Left lung (tissue), 10 donors: ENCODE measurements around the gene EEF1AKMT2. TPM values are rescaled to one million over a fixed set of nuclear protein-coding genes. Genes with fewer than 3 reads are reported as not detected.
A peak's percentile ranks its signal among the peaks of the same experiment; 100 is the strongest.

Source experiments
- ATAC-seq: fragments of 200-7000 bp; cut with Tn5 transposase; one replicate; pipeline ENCODE4 v1.9.1; 2020; ENCODE audit warnings: moderate library complexity
- DNase-seq, 4 donors: peaks; one replicate each; pipeline ENCODE4 v3.0.0-alpha.2; 2013 to 2020
- H3K27ac ChIP-seq, 2 donors: fragments of 200-600 bp; sonication (generic) in 1 of 2; one replicate each; pipeline versions ENCODE4 v1.5.0 to v1.8.0; 2020 to 2021
- H3K27me3 ChIP-seq, 2 donors: fragments of 200-600 bp; sonication (generic) in 1 of 2; one replicate each; pipeline versions ENCODE4 v1.5.0 to v1.8.0; 2020 to 2021
- H3K36me3 ChIP-seq, 2 donors: fragments of 200-600 bp; sonication (generic) in 1 of 2; one replicate each; pipeline versions ENCODE4 v1.5.0 to v1.8.0; 2020 to 2021
- H3K4me1 ChIP-seq, 2 donors: fragments of 200-600 bp; one replicate each; pipeline ENCODE4 v1.8.0; 2021
- H3K4me3 ChIP-seq, 2 donors: fragments of 200-600 bp; sonication (generic) in 1 of 2; one replicate each; pipeline versions ENCODE4 v1.5.0 to v1.8.0; 2020 to 2021; ENCODE audit warnings: mild to moderate bottlenecking in 1 of 2
- H3K9me3 ChIP-seq, 2 donors: fragments of 200-600 bp; sonication (generic) in 1 of 2; one replicate each; pipeline versions ENCODE4 v1.5.0 to v1.8.0; 2020 to 2021
- intact Hi-C, 2 donors: fragments of 100-400 bp; cut with DNase I; formaldehyde crosslinking; loops; one replicate each; pipeline versions ENCODE4 v1.11.2 to v1.14.2; 2022
- polyA plus RNA-seq, 6 donors: library from polyadenylated mRNA; unstranded; fragments of 120-200 nt; gene quantifications; one replicate each; pipeline ENCODE4 v1.2.1, GENCODE V29; 2013; ENCODE audit not compliant: insufficient read length in 6 of 6
- total RNA-seq, 2 donors: library from RNA; stranded (reverse); fragmentation: NEBNext Ultra II Directional; extraction: Animal tissue kit (Norgen Biotek cat#: 25700); gene quantifications; one replicate each; pipeline ENCODE4 v1.2.1, GENCODE V29; 2021
- TF ChIP-seq, protein P1 (sequence below), 2 donors: fragments of 200-600 bp; sonication (generic) in 1 of 2; IDR thresholded peaks; one replicate each; pipeline versions ENCODE4 v1.5.0 to v1.8.0; 2021; ENCODE audit warnings: antibody characterized with exemption in 2 of 2
- donor health status: DM: no; HTN: yes; CAD: no.
- donor health status: DM: no; HTN: no; CAD: no.

The EEF1AKMT2 gene
- total and polyA plus RNA-seq, 8 donors, result 14.9 to 43.2 (median 35.2) TPM

DNA sequence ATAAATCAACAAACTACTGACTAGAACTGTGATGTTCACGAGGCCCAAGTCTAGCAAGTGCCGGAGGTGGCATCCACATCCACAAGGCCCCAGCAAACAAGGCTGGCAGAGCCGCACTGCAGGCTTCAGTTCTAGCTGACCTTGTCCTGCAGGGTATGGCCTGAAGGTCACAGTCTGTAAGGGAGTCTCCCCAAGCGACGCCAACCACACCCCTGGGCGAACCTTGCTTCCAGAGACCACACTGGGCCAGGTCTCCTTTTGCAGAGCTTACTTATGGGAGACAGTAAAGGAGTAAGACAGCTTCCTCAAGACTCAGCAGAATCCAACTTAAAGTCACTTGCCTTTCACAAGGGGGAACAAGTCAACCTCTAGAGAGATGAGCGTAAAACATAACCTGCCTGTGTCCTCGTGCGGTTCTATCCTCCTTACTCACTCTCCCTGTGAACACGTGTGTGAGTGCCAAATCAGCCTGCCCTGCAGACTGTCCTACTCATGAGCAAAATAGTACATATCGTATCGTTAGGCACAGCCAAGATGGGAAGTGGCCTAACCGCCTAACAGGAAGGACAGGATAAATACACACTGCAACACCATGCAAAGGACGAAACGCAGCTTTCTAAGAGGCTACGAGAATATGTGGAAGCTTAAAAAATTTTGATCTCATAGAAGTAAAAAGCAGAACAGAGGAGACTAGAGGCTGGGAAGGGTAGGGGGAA is 70.2 kb downstream of the EEF1AKMT2 start:
- peak in 1 of 4 donors; percentile 54 for DNase-seq
- Histone ChIP-seq H3K27ac (peak overlapping the region; percentile 78 to 90), H3K4me3 (no peak overlapping the region), H3K4me1 (peaks cover 57 to 88% of the 10 kb centered on the region in 2 donors), H3K36me3 (no peaks in the 10 kb centered on the region), H3K27me3 (no peaks in the 10 kb centered on the region), H3K9me3 (no peaks in the 10 kb centered on the region)
- intact Hi-C loops, result no loop called here
- TF ChIP-seq, protein P1, sequence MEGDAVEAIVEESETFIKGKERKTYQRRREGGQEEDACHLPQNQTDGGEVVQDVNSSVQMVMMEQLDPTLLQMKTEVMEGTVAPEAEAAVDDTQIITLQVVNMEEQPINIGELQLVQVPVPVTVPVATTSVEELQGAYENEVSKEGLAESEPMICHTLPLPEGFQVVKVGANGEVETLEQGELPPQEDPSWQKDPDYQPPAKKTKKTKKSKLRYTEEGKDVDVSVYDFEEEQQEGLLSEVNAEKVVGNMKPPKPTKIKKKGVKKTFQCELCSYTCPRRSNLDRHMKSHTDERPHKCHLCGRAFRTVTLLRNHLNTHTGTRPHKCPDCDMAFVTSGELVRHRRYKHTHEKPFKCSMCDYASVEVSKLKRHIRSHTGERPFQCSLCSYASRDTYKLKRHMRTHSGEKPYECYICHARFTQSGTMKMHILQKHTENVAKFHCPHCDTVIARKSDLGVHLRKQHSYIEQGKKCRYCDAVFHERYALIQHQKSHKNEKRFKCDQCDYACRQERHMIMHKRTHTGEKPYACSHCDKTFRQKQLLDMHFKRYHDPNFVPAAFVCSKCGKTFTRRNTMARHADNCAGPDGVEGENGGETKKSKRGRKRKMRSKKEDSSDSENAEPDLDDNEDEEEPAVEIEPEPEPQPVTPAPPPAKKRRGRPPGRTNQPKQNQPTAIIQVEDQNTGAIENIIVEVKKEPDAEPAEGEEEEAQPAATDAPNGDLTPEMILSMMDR (IDR thresholded peaks at IDR 0.05), result no peak
- peak; percentile 27 for ATAC-seq

DNA sequence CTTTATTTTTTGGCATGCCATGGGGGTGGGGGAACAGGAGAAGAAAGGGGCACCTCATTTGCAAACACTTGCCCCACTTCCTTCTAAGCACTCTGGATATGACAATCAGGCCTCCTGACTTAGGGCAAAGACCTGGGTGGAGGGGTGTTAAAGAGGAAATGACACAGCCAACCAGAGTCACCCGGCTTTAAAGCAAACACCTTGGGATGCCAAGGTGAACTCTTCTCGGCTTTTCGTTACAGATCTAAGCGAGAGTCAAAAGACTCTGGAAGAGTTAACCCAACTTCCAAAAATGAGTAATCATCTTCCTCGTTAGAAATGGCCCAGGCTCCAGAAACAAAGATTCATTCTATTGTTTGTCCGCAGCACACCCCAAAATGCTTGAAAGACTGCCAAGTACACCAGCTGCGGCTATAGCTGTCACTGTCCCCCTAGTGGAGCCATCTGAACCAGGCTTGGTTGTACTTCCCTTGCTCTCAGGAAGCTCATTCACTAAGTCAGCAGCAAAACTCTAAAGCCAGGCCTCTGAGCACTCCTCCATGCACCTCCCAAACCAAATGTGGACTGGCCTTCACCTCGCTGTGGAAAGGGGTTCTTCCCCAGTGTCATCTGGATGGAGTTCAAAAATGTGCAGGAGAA is 72.4 kb downstream of the EEF1AKMT2 start:
- no peaks in the 10 kb centered on the region for H3K36me3 ChIP-seq
- H3K27me3 ChIP-seq, result no peaks in the 10 kb centered on the region
- DNase-seq (peak in 1 of 4 donors; percentile 81), ATAC-seq (peak; percentile 48)
- H3K27ac ChIP-seq, result peak overlapping the region; percentile 55 to 90
- peaks cover 52 to 97% of the 10 kb centered on the region in 2 donors for H3K4me1 ChIP-seq
- H3K9me3 ChIP-seq, result no peaks in the 10 kb centered on the region
- H3K4me3 ChIP-seq, result no peak overlapping the region
- TF ChIP-seq, protein P1 (IDR thresholded peaks at IDR 0.05), result peak; percentile 22 to 70
- intact Hi-C loops, result no loop called here

DNA sequence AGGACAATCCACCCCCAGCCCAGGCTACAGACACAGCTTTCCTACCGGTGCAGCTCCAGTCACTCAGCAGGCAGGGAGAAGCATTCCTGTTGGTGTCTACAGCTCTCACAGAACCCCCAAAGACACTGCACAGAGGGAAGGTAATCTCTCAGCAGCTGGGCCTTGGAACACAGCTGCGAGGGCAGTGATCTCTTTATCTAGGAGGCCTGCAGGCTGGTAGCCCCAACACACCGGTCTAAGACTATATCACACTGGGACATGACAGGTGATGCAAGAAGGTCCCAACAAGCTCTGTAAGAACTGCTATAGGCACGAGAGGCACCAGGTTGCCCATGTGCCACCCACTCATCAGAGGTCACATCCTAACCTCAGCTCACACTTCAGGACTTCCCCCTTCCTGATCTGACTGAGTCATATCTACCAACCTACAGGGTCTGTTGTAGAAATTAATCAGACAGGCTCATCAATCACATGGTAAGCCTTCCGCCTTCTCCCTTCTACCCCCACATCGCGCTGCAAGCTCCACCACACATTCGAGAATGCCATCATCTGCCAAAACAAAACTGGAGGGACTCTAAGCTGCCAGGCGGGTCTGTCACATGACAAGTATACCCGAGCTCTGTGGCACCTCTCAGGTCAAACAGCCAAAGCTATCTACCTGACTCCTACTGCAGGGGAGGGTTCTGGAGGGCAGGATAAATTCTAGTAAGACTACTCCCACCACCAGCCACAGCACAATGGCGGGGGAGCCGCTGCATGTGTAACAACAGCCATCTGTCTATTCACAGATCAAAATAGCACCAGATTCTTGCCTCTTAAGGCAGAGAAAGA is 73.6 kb downstream of the EEF1AKMT2 start:
- Histone ChIP-seq H3K27ac (peak overlapping the region; percentile 55 to 90), H3K27me3 (no peaks in the 10 kb centered on the region), H3K4me1 (peaks cover 39 to 97% of the 10 kb centered on the region in 2 donors), H3K36me3 (no peaks in the 10 kb centered on the region), H3K4me3 (no peak overlapping the region), H3K9me3 (no peaks in the 10 kb centered on the region)
- intact Hi-C loops, result no loop called here
- ATAC-seq (peak; percentile 50), DNase-seq (peak in 1 of 4 donors; percentile 62)
- TF ChIP-seq, protein P1 (IDR thresholded peaks at IDR 0.05), result no peak

DNA sequence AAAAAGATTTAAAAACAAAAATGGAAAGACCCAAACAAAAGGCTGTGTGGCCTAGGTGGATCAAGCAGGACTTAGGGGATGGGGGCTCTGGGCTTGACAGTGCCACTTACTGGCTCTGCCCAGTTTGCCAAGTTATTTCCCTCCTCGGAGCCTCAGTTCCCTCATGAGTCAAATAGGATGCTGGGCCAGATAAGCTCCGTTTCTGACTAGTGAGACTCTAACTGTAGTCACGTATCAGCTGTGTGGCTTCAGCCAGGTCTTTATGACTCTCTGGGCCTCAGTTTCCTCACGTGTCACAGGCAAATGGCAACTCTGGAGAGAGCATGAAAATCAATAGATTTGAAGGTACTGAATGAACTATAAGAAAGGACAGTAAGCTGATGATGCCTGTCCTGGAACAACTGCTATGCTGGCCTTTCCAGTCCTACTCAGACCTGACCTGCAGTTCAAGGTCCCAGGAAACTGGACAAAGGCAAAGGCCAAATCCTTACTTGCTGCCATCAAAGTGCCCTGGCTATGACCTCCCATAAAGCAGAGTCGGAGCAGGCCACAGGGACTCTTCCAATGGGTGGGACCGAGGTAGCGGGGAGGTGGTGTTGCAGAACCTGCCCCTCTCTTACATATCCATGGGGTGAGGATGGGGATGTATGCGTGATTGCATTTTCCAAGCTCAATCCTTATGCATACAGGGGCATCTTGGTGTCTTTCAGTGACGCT is 74.5 kb downstream of the EEF1AKMT2 start:
- Histone ChIP-seq H3K27me3 (no peaks in the 10 kb centered on the region), H3K4me1 (peaks cover 30 to 93% of the 10 kb centered on the region in 2 donors), H3K9me3 (no peaks in the 10 kb centered on the region), H3K4me3 (no peak overlapping the region), H3K27ac (peak overlapping the region in 1 of 2 donors; percentile 90), H3K36me3 (no peaks in the 10 kb centered on the region)
- TF ChIP-seq, protein P1 (IDR thresholded peaks at IDR 0.05), result no peak
- DNase-seq (no peak), ATAC-seq (no peak)
- intact Hi-C loops, result no loop called here
